Mucosa of descending colon (tissue), 3 donors: ENCODE results near the gene RHBDL1. TPM values are rescaled to one million over a fixed set of nuclear protein-coding genes. Genes with fewer than 3 reads are reported as not detected.

Experiments
- ATAC-seq: fragments of 200-7000 bp; cut with Tn5 transposase; one replicate; pipeline ENCODE4 v1.9.1; 2020; ENCODE audit warnings: mild to moderate bottlenecking, moderate library complexity
- DNase-seq, 3 donors: peaks; one replicate each; pipeline ENCODE4 v3.0.0-alpha.2; 2020
- H3K36me3 ChIP-seq: fragments of 200-600 bp; one replicate; pipeline ENCODE4 v1.8.0; 2021; ENCODE audit warnings: low read depth, mild to moderate bottlenecking
- H3K4me1 ChIP-seq: fragments of 200-600 bp; one replicate; pipeline ENCODE4 v1.8.0; 2021; ENCODE audit warnings: low read depth, mild to moderate bottlenecking
- H3K4me3 ChIP-seq: fragments of 200-600 bp; one replicate; pipeline ENCODE4 v1.8.0; 2021; ENCODE audit warnings: mild to moderate bottlenecking
- H3K9me3 ChIP-seq: fragments of 200-600 bp; one replicate; pipeline ENCODE4 v1.8.0; 2021; ENCODE audit warnings: mild to moderate bottlenecking
- CTCF ChIP-seq: fragments of 200-600 bp; IDR thresholded peaks from one replicate; pipeline ENCODE4 v1.8.0; 2022; ENCODE audit warnings: antibody characterized with exemption, mild to moderate bottlenecking
- intact Hi-C, 2 donors: fragments of 100-400 bp; cut with DNase I in 1 of 2; cut with micrococcal nuclease in 1 of 2; formaldehyde crosslinking; loops; one replicate each; pipeline versions ENCODE4 v1.11.0 to v1.11.1; 2022; cut with DNase I, micrococcal nuclease
- total RNA-seq, 3 donors: library from RNA; stranded (reverse); fragmentation: NEBNext Ultra II Directional in 2 of 3; extraction: Animal tissue kit (Norgen Biotek cat#: 25700) in 2 of 3; gene quantifications; one replicate each; pipeline versions ENCODE4 v1.2.1 to v1.2.4, GENCODE V29; 2021 to 2023
- donor health status: DM: no; HTN: no; CAD: no; lungs with moderate emphysema.
- donor health status: DM: no; HTN: no; CAD: no.
- donor health status: DM: no; HTN: yes; CAD: no.

Gene RHBDL1
- total RNA-seq, 3 donors from 2014 or later: 2.8 to 3.4 (median 3.0) TPM

- DNase-seq (no peak), ATAC-seq (no peak)
- peaks cover 52% of the 10 kb centered on the region for H3K4me1 ChIP-seq
Observed at GRCh38 chr16:717450-718245, 42.2 kb downstream of the RHBDL1 start.

GRCh38 chr16:718389-718788 is 42.9 kb downstream of the RHBDL1 start:
- DNase-seq (no peak), ATAC-seq (no peak)
- H3K4me3 ChIP-seq: no peak overlapping the region
- H3K36me3 ChIP-seq: no peaks in the 10 kb centered on the region
- no peak for TF ChIP-seq CTCF
- intact Hi-C loops: loop anchor here in 1 of 2 donors (10.0 kb wide), 1 partner anchor 336 kb away; no protein-coding TSS in a partner anchor
- H3K9me3 ChIP-seq: no peaks in the 10 kb centered on the region
- H3K4me1 ChIP-seq: peaks cover 52% of the 10 kb centered on the region

More at GRCh38 chr16:717450-718245, 42.2 kb downstream of the RHBDL1 start:
- TF ChIP-seq CTCF: no peak
- Histone ChIP-seq H3K4me3 (no peak overlapping the region), H3K36me3 (no peaks in the 10 kb centered on the region), H3K9me3 (no peaks in the 10 kb centered on the region)
- intact Hi-C loops: loop anchor here in 1 of 2 donors (10.0 kb wide), 1 partner anchor 337 kb away; no protein-coding TSS in a partner anchor

- ATAC-seq: peak; percentile 19
- intact Hi-C loops: loop anchor here in 1 of 2 donors (10.0 kb wide), 1 partner anchor 336 kb away; no protein-coding TSS in a partner anchor
- Histone ChIP-seq H3K36me3 (no peaks in the 10 kb centered on the region), H3K4me3 (no peak overlapping the region), H3K9me3 (no peaks in the 10 kb centered on the region), H3K4me1 (peaks cover 52% of the 10 kb centered on the region)
- peak; percentile 75 to 81 (median 76) for DNase-seq
- TF ChIP-seq CTCF: no peak
Observed at GRCh38 chr16:718922-719321, 43.5 kb downstream of the RHBDL1 start.

GRCh38 chr16:719815-720446 is 44.5 kb downstream of the RHBDL1 start:
- peak; percentile 4 for ATAC-seq
- peak overlapping the region; percentile 41 for H3K4me3 ChIP-seq
- no peak for TF ChIP-seq CTCF
- no peaks in the 10 kb centered on the region for H3K36me3 ChIP-seq
- intact Hi-C loops: loop anchor here in 1 of 2 donors (10.0 kb wide), 1 partner anchor 335 kb away; no protein-coding TSS in a partner anchor
- DNase-seq: peak in 1 of 3 donors; percentile 51
- no peaks in the 10 kb centered on the region for H3K9me3 ChIP-seq
- H3K4me1 ChIP-seq: peaks cover 52% of the 10 kb centered on the region

- peak; percentile 29 for ATAC-seq
- H3K4me3 ChIP-seq: peak overlapping the region; percentile 41
- no peaks in the 10 kb centered on the region for H3K9me3 ChIP-seq
- intact Hi-C loops: no loop called here
- DNase-seq: peak in 1 of 3 donors; percentile 58
- TF ChIP-seq CTCF: no peak
- no peaks in the 10 kb centered on the region for H3K36me3 ChIP-seq
- H3K4me1 ChIP-seq: peaks cover 49% of the 10 kb centered on the region
Observed at GRCh38 chr16:720447-720989, 45.0 kb downstream of the RHBDL1 start.
